Colon (tissue), 2 donors: ENCODE data around the gene TAF1B.

ENCODE experiments used
- FAIRE-seq: peaks from 2 replicates; lab custom pipeline; 2012; peaks lifted over from hg19 to GRCh38; lab: Jason Lieb, UNC
- donor health status: control.
- donor health status: control.

The TAF1B gene

DNA sequence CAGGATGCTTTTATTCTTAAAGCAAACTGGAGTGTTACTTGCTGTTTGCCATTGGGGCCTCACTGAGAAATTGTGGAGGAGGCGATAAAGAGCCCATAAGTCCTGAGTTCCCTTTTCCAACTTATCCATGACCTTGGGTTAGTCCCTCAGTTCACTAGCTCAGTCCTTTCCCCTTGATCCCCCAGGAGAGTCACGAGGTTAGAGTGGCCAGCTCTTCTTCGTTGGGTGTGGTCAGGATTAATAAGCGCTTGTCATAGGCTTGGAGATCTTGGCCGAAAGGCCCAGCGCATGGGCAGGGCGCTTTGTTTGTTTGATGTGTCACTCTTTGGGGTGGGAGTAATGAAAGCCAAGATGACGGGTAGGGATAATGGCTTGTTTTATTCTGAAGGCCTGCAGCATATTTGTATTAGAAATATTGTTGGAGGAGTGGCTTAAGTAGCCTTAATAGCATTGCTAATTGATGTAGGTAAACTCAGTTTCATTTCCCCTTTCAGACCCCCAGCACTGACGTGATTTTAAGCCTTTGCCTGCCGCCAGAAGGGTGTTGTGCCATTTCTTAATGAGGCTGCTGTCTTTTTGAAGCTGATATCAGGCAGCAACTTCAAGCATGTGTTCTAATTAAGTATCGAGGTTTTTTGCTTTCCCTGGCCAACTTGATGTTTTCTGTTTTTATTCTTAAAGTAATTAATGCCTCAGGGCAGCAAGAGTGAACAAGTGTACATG lies 123.9 kb downstream of the TAF1B start:
- FAIRE-seq = no peak

DNA sequence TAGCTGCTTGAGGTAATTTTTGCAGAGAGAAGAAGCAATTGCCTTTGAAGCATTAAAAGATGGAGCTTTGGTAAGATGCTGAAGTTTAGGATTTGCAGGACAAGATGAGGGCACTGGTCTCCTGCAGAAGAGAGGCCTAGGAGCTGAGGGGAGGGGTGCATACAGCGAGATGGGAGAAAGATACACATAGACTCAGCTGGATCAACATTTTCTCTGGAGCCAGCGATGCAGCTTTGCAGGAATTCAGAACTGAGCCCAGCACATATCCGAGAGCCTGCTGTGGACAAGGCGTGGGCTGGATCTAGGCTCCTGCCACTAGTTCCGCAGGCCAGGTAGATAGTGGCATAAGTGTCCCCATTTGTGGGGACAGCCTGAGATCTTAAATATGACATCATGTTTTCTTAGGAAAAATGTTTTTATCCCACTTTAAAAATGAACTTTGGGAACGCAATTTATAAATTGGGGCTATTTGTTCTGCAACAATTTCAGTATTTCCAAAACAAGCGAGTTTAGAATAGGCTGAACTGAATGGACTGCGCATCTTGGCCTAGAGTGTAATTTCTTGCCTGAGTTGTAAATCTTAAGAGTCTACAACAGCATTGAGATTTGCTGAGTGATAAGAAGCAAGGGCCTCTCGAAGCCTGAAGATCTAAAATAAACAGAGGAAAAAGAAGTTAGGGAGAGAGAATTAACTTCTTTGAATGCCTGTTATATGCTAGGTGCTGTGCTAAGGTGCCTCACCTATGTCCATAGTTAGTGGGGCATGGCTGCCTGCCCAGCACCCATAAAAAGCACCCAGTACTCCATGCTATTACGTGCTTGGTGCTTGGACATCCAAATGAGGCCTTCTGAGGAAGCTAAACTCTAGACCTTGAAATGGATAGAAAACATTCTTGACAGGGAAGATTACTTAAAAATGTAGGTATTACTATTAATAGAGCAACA lies 125.6 kb downstream of the TAF1B start:
- FAIRE-seq = no peak

DNA sequence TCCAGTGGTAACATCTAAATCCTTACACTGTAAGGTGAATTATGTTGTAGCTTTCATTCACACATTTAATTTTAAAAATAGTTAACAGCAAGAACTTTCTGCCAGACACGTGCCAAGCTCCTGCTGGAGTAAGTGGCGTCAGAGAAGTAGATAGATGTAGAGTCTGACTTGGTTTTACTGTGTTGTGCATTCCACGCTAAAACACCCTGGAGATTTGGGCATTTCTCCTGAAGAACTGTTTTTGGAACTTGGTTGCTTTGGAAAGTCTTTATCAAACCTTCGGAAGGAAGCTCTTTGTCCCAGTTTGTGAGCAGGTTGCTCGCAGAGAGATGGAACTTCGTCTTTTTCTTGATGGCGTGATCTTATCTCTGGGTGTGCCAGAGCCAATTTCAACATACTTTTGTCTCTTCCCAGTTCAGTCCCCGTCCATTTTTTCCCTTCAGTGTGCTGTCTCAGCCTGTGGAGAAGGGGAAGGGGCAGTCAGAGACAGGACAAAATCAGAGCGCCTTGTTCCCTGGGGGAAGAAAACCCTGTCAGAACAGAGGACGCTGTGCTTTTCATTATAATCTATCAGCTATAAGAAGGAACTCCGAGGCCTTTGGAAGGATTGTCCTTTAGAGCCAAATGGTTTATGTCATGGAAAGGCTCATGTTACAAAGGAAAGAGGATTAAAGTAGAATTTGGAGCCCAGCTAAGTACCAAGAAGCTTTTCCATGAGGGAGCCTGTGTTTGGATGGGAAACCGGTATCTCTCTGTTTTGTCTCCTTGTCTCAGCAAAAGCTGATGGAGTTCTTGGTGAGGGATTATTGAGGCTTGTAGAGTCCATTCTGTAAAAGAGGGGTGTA lies 127.1 kb downstream of the TAF1B start:
- FAIRE-seq = no peak

GRCh38 chr2:9971105-9971818 lies 128.0 kb downstream of the TAF1B start:
- FAIRE-seq = no peak

DNA sequence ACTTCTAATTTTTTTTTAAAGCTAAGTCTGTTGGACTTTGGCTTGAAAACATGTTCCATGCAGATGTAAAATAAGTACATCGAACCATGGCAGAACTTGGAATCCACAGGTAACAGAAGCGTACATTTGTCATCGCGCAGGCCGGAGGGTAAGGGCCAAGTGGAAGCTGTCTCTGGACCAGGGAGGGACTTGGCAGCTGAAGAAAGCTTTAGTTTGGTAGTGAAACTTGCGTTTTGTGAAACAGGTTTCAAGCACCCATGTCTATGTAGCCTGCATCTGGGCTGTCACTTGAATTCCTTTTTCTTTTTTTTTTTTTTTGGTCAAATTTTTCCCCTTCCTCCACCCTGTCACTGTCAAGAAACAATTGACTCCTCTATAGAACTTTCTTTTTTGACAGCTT lies 128.6 kb downstream of the TAF1B start:
- no peak for FAIRE-seq

DNA sequence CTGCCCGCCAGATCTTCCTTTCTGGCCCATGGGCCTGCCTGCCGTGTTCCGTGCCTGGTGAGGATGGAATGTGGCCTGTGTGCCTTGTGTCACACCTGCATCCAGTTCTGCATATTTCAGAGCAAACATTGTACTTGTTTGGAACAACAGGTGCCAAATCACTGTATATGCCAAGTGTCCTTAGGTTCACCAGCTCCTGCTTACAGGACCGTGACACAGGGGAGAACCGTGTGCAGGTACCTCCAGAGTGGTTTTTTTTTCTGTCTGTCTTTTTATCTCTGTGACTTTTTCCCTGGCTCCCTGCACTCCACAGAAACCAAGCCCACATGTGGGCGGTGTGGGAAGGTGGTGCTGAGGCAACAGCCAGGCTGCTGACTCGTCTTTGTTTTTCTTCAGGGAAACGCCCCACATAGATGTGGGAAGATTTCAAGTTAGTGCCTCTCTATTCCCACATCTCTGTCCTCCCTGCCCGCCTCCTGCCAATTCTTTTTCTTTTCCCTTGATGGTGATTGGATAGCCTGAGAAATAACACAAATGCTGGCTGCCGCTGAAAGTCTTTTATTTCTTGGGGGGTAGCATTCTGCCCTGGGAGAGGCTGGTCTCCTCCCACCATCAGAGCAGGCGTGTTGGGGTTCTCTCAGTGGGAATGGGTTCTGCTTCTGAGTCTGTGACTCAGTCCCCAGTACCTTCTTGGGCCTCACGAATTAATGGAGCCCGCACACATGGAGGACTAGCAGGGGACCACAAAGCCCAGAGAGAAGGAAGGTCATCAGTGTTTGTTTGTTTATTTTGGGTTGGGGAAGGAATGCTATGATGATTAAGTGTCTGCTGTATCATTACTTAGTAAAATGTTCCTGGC lies 129.6 kb downstream of the TAF1B start:
- FAIRE-seq = no peak

- no peak for FAIRE-seq
Measured at GRCh38 chr2:9973690-9974089, 130.4 kb downstream of the TAF1B start.

DNA sequence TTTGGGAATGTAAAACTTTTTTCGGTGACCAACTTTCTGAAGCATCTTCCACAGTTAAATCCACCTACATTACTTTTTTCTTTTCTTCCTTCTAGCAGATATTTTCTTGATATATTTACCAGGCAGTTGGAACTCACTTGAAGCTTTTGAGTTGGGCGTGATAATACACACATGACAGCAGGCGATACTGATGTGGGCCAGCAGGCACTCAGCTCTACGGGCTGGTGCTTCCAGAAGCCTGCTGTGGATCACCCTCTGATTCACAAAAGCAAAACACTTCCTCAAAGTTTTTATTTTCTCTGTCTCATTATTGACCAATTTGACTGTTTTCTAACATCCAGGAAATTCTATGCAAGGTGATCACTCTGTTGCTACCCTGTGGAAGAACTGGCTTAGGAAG lies 131.1 kb downstream of the TAF1B start:
- no peak for FAIRE-seq

DNA sequence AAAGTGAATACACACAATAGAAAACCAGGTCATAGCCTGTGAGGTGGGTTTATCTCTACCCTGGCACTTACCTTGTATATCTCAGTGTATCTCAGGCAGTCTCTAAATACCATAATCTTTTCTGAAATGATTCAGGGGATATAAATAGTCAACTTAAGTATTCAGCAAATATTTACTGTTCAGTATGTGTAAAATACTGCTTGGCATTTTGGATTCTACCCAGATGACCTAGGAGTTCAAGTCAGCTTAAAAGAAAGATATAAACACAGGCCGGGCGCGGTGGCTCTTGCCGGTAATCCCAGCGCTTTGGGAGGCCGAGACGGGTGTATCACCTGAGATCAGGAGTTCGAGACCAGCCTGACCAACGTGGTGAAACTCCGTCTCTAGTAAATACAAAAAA lies 132.1 kb downstream of the TAF1B start:
- no peak for FAIRE-seq

DNA sequence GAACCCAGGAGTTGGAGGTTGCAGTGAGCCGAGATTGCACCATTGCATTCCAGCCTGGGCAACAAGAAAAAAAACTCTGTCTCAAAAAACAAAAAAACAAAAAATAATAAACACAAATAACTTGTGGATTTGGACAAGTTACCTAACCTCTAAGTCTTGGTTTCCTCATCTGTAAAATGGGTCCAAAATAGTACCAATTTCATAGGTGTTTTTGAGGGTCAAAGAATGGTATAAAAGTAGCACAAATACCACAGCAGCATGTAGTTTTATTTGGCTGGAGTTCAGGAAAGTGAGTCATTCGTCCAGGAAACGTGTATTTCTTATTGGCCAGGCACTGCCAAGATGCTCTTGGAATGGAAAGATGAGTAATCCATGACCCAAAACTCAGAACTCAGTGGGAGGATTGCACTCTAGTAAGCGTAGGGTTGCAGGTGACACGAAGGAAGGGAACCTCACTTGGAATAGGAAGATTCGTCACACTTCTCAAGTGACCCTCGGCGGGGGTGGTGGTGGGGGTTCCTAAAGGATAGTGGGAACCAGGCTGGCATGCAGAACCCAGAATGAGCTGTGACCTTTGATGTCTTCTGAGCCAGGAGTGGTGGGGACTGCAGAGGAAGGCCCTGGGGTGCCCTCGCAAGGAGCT lies 132.7 kb downstream of the TAF1B start:
- no peak for FAIRE-seq

- FAIRE-seq = no peak
Measured at GRCh38 chr2:9979977-9980376, 136.7 kb downstream of the TAF1B start.

- FAIRE-seq = no peak
Measured at GRCh38 chr2:9980520-9980919, 137.2 kb downstream of the TAF1B start.

- FAIRE-seq = no peak
Measured at GRCh38 chr2:9981655-9982054, 138.4 kb downstream of the TAF1B start.

GRCh38 chr2:9982248-9982647 lies 139.0 kb downstream of the TAF1B start:
- no peak for FAIRE-seq

GRCh38 chr2:9982891-9983290 lies 139.6 kb downstream of the TAF1B start:
- FAIRE-seq = no peak

DNA sequence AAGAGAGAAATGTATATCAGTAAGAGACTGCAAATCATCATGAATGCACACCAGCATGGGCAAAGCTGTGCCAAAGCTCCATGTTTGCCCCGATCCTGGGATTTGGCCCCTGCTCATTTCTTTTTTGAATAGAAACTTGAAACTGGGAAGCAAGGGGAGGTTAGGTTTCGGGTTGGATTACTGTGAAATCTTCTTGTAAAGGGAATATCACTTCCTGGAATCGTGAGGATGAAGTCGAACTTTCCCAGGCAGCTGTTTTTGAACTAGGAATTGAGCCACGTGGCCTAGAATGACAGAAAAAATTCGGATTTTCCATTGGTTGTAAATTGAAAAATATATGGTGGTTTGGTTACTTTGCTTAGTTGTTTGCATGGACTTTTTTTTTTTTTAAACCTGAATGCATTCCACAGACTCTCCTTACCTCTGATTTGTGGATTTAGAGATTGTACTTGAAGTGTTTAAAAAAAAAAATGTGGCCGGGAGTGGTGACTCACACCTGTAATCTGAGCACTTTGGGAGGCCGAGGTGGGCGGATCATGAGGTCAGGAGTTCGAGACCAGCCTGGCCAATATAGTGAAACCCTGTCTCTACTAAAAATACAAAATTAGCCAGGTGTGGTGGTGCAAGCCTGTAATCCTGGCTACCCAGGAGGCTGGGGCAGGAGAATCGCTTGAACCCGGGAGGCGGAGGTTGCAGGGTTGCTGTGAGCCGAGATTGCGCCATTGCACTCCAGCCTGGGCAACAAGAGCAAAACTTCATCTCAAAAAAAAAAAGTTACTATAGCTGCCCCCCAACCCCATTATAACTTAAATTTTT lies 140.3 kb downstream of the TAF1B start:
- FAIRE-seq = no peak
